ENCODE measurements around the gene PPM1E. TPM values are rescaled to one million over a fixed set of nuclear protein-coding genes. Genes with fewer than 3 reads are reported as not detected.
"Not testable (repeated sequence)": the region's sequence is repeated elsewhere in the genome, so short reads cannot be mapped to it uniquely, and the experiment has no call there.

Gene PPM1E
- polyA plus RNA-seq, 1 experiment: 0.02 TPM

- H3K27me3 ChIP-seq (ENCODE audit: control insufficient read depth, insufficient read depth, low read length): no peaks in the 10 kb centered on the region
- no peaks in the 10 kb centered on the region for H3K36me3 ChIP-seq (ENCODE audit: control insufficient read depth, insufficient read depth, low read length)
- POLR2A ChIA-PET: no interaction called here
- CTCF ChIA-PET: no interaction called here
- no peak for DNase-seq (ENCODE audit: low read depth)
- no peak overlapping the region for H3K4me3 ChIP-seq (ENCODE audit: low read depth, low read length)
- TF ChIP-seq CTCF (IDR thresholded peaks at IDR 0.05; ENCODE audit: insufficient read depth, low read depth, low read length): no peak
These were observed 82.0 kb downstream of the PPM1E start for GRCh38 chr17:58837699-58838098.

GRCh38 chr17:58840820-58841612 lies 85.4 kb downstream of the PPM1E start:
- no peaks in the 10 kb centered on the region for H3K27me3 ChIP-seq (ENCODE audit: control insufficient read depth, insufficient read depth, low read length)
- ChIA-PET POLR2A (no interaction called here), CTCF (no interaction called here)
- H3K4me3 ChIP-seq (ENCODE audit: low read depth, low read length): no peak overlapping the region
- H3K36me3 ChIP-seq (ENCODE audit: control insufficient read depth, insufficient read depth, low read length): no peaks in the 10 kb centered on the region
- no peak for DNase-seq (ENCODE audit: low read depth)
- TF ChIP-seq CTCF (IDR thresholded peaks at IDR 0.05; ENCODE audit: insufficient read depth, low read depth, low read length): no peak

- POLR2A ChIA-PET; DNase-seq (ENCODE audit: low read depth); H3K36me3 ChIP-seq (ENCODE audit: control insufficient read depth, insufficient read depth, low read length); H3K27me3 ChIP-seq (ENCODE audit: control insufficient read depth, insufficient read depth, low read length); CTCF ChIA-PET; H3K4me3 ChIP-seq (ENCODE audit: low read depth, low read length): not testable (repeated sequence)
These were observed 90.8 kb downstream of the PPM1E start for GRCh38 chr17:58846413-58846812.

GRCh38 chr17:58850106-58850505 lies 94.5 kb downstream of the PPM1E start:
- DNase-seq (ENCODE audit: low read depth); H3K27me3 ChIP-seq (ENCODE audit: control insufficient read depth, insufficient read depth, low read length); CTCF ChIA-PET; H3K36me3 ChIP-seq (ENCODE audit: control insufficient read depth, insufficient read depth, low read length); POLR2A ChIA-PET; H3K4me3 ChIP-seq (ENCODE audit: low read depth, low read length): not testable (repeated sequence)

GRCh38 chr17:58865301-58865700 lies 109.6 kb downstream of the PPM1E start:
- TF ChIP-seq CTCF (IDR thresholded peaks at IDR 0.05; ENCODE audit: insufficient read depth, low read depth, low read length): no peak
- Histone ChIP-seq H3K27me3 (ENCODE audit: control insufficient read depth, insufficient read depth, low read length) (no peaks in the 10 kb centered on the region), H3K4me3 (ENCODE audit: low read depth, low read length) (no peak overlapping the region), H3K36me3 (ENCODE audit: control insufficient read depth, insufficient read depth, low read length) (no peaks in the 10 kb centered on the region)
- ChIA-PET POLR2A (no interaction called here), CTCF (no interaction called here)
- no peak for DNase-seq (ENCODE audit: low read depth)

- TF ChIP-seq CTCF (IDR thresholded peaks at IDR 0.05; ENCODE audit: insufficient read depth, low read depth, low read length): no peak
- ChIA-PET POLR2A (no interaction called here), CTCF (no interaction called here)
- no peak for DNase-seq (ENCODE audit: low read depth)
- H3K4me3 ChIP-seq (ENCODE audit: low read depth, low read length): no peak overlapping the region
- H3K27me3 ChIP-seq (ENCODE audit: control insufficient read depth, insufficient read depth, low read length): no peaks in the 10 kb centered on the region
- H3K36me3 ChIP-seq (ENCODE audit: control insufficient read depth, insufficient read depth, low read length): no peaks in the 10 kb centered on the region
These were observed 115.1 kb downstream of the PPM1E start for GRCh38 chr17:58870747-58871146.
